Erythroblast (primary cell): ENCODE results near the gene GPX5.

Experiments
- GATA1 ChIP-seq: IDR thresholded peaks from 2 replicates; pipeline ENCODE4 v1.6.1; 2011; ENCODE audit warnings: low read depth, mild to moderate bottlenecking, control low read depth, low read length, moderate library complexity
- POLR2A ChIP-seq: IDR thresholded peaks from 2 replicates; pipeline ENCODE4 v1.6.1; 2011; ENCODE audit warnings: mild to moderate bottlenecking, low read length

- no peak for TF ChIP-seq POLR2A
- no peak for TF ChIP-seq GATA1
Measured at GRCh38 chr6:28515676-28516075, 10.0 kb upstream of the GPX5 start, which contains the start of gene GPX6.
